CD4-positive, alpha-beta memory T cell (primary cell): ENCODE measurements around the gene TUBB4B. TPM values are rescaled to one million over a fixed set of nuclear protein-coding genes. Genes with fewer than 3 reads are reported as not detected.
A peak's percentile ranks its signal among the peaks of the same experiment; 100 is the strongest.

Source experiments
- CTCF ChIA-PET: fragments of 350-600 bp; sonication (Branson Sonifier 250); formaldehyde crosslinking; loops from one replicate; lab custom pipeline; 2021; ENCODE audit warnings: inconsistent platforms; ENCODE audit not compliant: partially characterized antibody; lab: Charles Lee
- POLR2A ChIA-PET: fragments of 350-600 bp; sonication (Branson Sonifier 250); formaldehyde crosslinking; loops from one replicate; lab custom pipeline; 2021; ENCODE audit not compliant: partially characterized antibody; lab: Charles Lee
- DNase-seq, 5 donors: peaks; one replicate each; pipeline versions ENCODE4 v3.0.0 to v3.0.0-alpha.2; 2020 to 2022; ENCODE audit warnings: mixed read lengths in 1 of 5
- H3K27ac ChIP-seq: one replicate; pipeline ENCODE4 v1.7.0; 2013; ENCODE audit warnings: low read depth, low read length
- H3K27me3 ChIP-seq: 2 replicates; pipeline ENCODE4 v1.7.0; 2013; ENCODE audit warnings: mild to moderate bottlenecking, low read length, moderate library complexity; ENCODE audit not compliant: insufficient read depth
- H3K36me3 ChIP-seq: 2 replicates; pipeline ENCODE4 v1.7.0; 2013; ENCODE audit warnings: mild to moderate bottlenecking, low read length, moderate library complexity; ENCODE audit not compliant: insufficient read depth
- H3K4me1 ChIP-seq: 2 replicates; pipeline ENCODE4 v1.7.0; 2013; ENCODE audit warnings: mild to moderate bottlenecking, low read length, moderate library complexity; ENCODE audit not compliant: insufficient read depth
- H3K4me3 ChIP-seq, 2 donors: one replicate each; pipeline ENCODE4 v1.7.0; 2013; ENCODE audit warnings: low read length in 2 of 2, mild to moderate bottlenecking in 1 of 2
- H3K9me3 ChIP-seq, 2 donors: one replicate each; pipeline ENCODE4 v1.7.0; 2013; ENCODE audit warnings: low read length in 2 of 2, control low read depth in 1 of 2; ENCODE audit not compliant: control insufficient read depth in 1 of 2
- H3K27ac Mint-ChIP-seq, 7 donors: one replicate each; pipeline ENCODE4 v1.8.0; 2020 to 2021; ENCODE audit warnings: mixed read lengths in 7 of 7, mild to moderate bottlenecking in 6 of 7, inconsistent platforms in 3 of 7, moderate library complexity in 3 of 7
- H3K27me3 Mint-ChIP-seq, 2 donors: one replicate each; pipeline ENCODE4 v1.8.0; 2020 to 2021; ENCODE audit warnings: mixed read lengths in 2 of 2
- H3K36me3 Mint-ChIP-seq, 2 donors: one replicate each; pipeline ENCODE4 v1.8.0; 2020 to 2021; ENCODE audit warnings: mixed read lengths in 2 of 2, inconsistent platforms in 1 of 2, mild to moderate bottlenecking in 1 of 2
- H3K4me1 Mint-ChIP-seq, 4 donors: one replicate each; pipeline ENCODE4 v1.8.0; 2020 to 2021; ENCODE audit warnings: mixed read lengths in 4 of 4, mild to moderate bottlenecking in 1 of 4
- H3K4me3 Mint-ChIP-seq, 8 donors: one replicate each; pipeline ENCODE4 v1.8.0; 2020 to 2021; ENCODE audit warnings: mixed read lengths in 8 of 8, mild to moderate bottlenecking in 7 of 8, moderate library complexity in 6 of 8, inconsistent platforms in 3 of 8
- H3K9me3 Mint-ChIP-seq, 8 donors: one replicate each; pipeline ENCODE4 v1.8.0; 2020 to 2021; ENCODE audit warnings: mixed read lengths in 8 of 8, mild to moderate bottlenecking in 5 of 8, inconsistent platforms in 3 of 8, moderate library complexity in 1 of 8
- intact Hi-C: fragments of 100-400 bp; cut with micrococcal nuclease; formaldehyde crosslinking; loops from one replicate; pipeline ENCODE4 v1.15.1; 2023
- polyA plus RNA-seq, 2 donors: library from polyadenylated mRNA; unstranded; fragments of 300-500 nt; fragmentation: Illumina TruSeq; gene quantifications; one replicate each; pipeline ENCODE4 v1.2.3, GENCODE V29; 2021
- total RNA-seq, 2 experiments: library from RNA; stranded (reverse); gene quantifications; one replicate each; pipeline ENCODE4 v1.2.3, GENCODE V29; 2021

The TUBB4B gene
- total and polyA plus RNA-seq, 4 experiments from 2014 or later, result 53.1 to 103 (median 82.0) TPM

GRCh38 chr9:137253717-137254623 is 12.9 kb downstream of the TUBB4B start:
- Mint-ChIP-seq H3K9me3 (peaks cover 0 to 3% (median 0%) of the 10 kb centered on the region in 8 donors), H3K27ac (peak overlapping the region in 5 of 7 donors; percentile 50 to 79 (median 74)), H3K36me3 (peaks cover 0 to 3% of the 10 kb centered on the region in 2 donors), H3K4me3 (peak overlapping the region; percentile 81 to 89 (median 85)), H3K27me3 (no peaks in the 10 kb centered on the region), H3K4me1 (peaks cover 2 to 24% (median 10%) of the 10 kb centered on the region in 4 donors)
- peak overlapping the region; percentile 56 for H3K27ac ChIP-seq
- H3K4me3 ChIP-seq, result peak overlapping the region in 1 of 2 donors; percentile 81
- intact Hi-C loops, result no loop called here
- H3K36me3 ChIP-seq, result peaks cover 5% of the 10 kb centered on the region
- no peaks in the 10 kb centered on the region for H3K9me3 ChIP-seq
- peaks cover 25% of the 10 kb centered on the region for H3K4me1 ChIP-seq
- peak in 1 of 5 donors; percentile 40 for DNase-seq
- H3K27me3 ChIP-seq, result no peaks in the 10 kb centered on the region
- ChIA-PET POLR2A (interaction anchor here (0.9 to 10.6 kb wide), 11 partner anchors 13 to 167 kb away, joined by 3 to 260 read pairs (median 5); partner anchors contain the start of genes ANAPC2, MAN1B1, RNF208 and SSNA1), CTCF (interaction anchor here (0.9 to 2.0 kb wide), 7 partner anchors 11 to 158 kb away, joined by 3 to 10 read pairs (median 3); partner anchors contain the start of gene TUBB4B)

- Mint-ChIP-seq H3K27ac (peak within 1 kb of the TSS; percentile 43 to 92 (median 77)), H3K4me1 (peaks cover 2 to 24% (median 10%) of the 10 kb centered on the region in 4 donors), H3K4me3 (peak within 1 kb of the TSS; percentile 88 to 94 (median 92)), H3K27me3 (no peaks in the 10 kb centered on the region), H3K9me3 (peaks cover 0 to 3% (median 0%) of the 10 kb centered on the region in 8 donors), H3K36me3 (peaks cover 2 to 5% of the 10 kb centered on the region in 2 donors)
- Histone ChIP-seq H3K9me3 (no peaks in the 10 kb centered on the region), H3K4me3 (peak within 1 kb of the TSS; percentile 66 to 81), H3K36me3 (peaks cover 8% of the 10 kb centered on the region), H3K27me3 (no peaks in the 10 kb centered on the region), H3K4me1 (peaks cover 25% of the 10 kb centered on the region), H3K27ac (peak within 1 kb of the TSS; percentile 69)
- POLR2A ChIA-PET, result interaction anchor here (0.6 to 10.6 kb wide), 14 partner anchors 11 to 168 kb away, joined by 3 to 260 read pairs (median 5); partner anchors contain the start of genes ANAPC2, CYSRT1, EXD3 and MAN1B1
- intact Hi-C loops, result loop anchor here (1.0 kb wide), 3 partner anchors 14 to 169 kb away; partner anchors contain the start of genes MAN1B1 and TUBB4B
- CTCF ChIA-PET, result interaction anchor here (0.9 to 2.0 kb wide), 7 partner anchors 12 to 159 kb away, joined by 3 to 10 read pairs (median 3); partner anchors contain the start of gene TUBB4B
- peak; percentile 89 to 98 (median 94) for DNase-seq
Observed at GRCh38 chr9:137254624-137255447, 13.7 kb downstream of the TUBB4B start, which contains the start of gene NELFB. Gene NELFB, plus strand, starts transcription at chr9:137255327.

- peak overlapping the region; percentile 69 for H3K27ac ChIP-seq
- H3K9me3 ChIP-seq, result no peaks in the 10 kb centered on the region
- peaks cover 8% of the 10 kb centered on the region for H3K36me3 ChIP-seq
- H3K4me1 ChIP-seq, result peaks cover 25% of the 10 kb centered on the region
- Mint-ChIP-seq H3K4me1 (peaks cover 2 to 24% (median 10%) of the 10 kb centered on the region in 4 donors), H3K36me3 (peaks cover 2 to 5% of the 10 kb centered on the region in 2 donors), H3K9me3 (peaks cover 0 to 3% (median 0%) of the 10 kb centered on the region in 8 donors), H3K27ac (peak overlapping the region in 6 of 7 donors; percentile 43 to 92 (median 65)), H3K4me3 (peak overlapping the region; percentile 88 to 94 (median 92)), H3K27me3 (no peaks in the 10 kb centered on the region)
- ChIA-PET CTCF (interaction anchor here (0.6 to 2.5 kb wide), 7 partner anchors 15 to 138 kb away, joined by 3 to 14 read pairs (median 3); partner anchors contain the start of gene TUBB4B), POLR2A (interaction anchor here (0.6 to 10.6 kb wide), 17 partner anchors 10 to 447 kb away, joined by 3 to 260 read pairs (median 5); partner anchors contain the start of genes ANAPC2, CYSRT1, EXD3 and MAN1B1)
- intact Hi-C loops, result loop anchor here (1.0 kb wide), 3 partner anchors 14 to 169 kb away; partner anchors contain the start of genes MAN1B1 and TUBB4B
- H3K4me3 ChIP-seq, result peak overlapping the region; percentile 66 to 78
- H3K27me3 ChIP-seq, result no peaks in the 10 kb centered on the region
- DNase-seq, result peak in 1 of 5 donors; percentile 56
Observed at GRCh38 chr9:137255448-137256114, 14.5 kb downstream of the TUBB4B start.

- peak overlapping the region in 1 of 7 donors; percentile 71 for H3K27ac Mint-ChIP-seq
- DNase-seq, result no peak
- peaks cover 2 to 25% (median 10%) of the 10 kb centered on the region in 4 donors for H3K4me1 Mint-ChIP-seq
- H3K4me1 ChIP-seq, result peaks cover 25% of the 10 kb centered on the region
- H3K27me3 Mint-ChIP-seq, result no peaks in the 10 kb centered on the region
- ChIA-PET POLR2A (interaction anchor here (0.6 to 10.6 kb wide), 12 partner anchors 9 to 448 kb away, joined by 3 to 260 read pairs (median 6); partner anchors contain the start of genes ANAPC2, EXD3, MAN1B1 and NOXA1), CTCF (interaction anchor here (0.6 to 2.5 kb wide), 4 partner anchors 16 to 138 kb away, joined by 3 to 14 read pairs (median 6); partner anchors contain the start of genes NRARP and TUBB4B)
- H3K9me3 ChIP-seq, result no peaks in the 10 kb centered on the region
- no peaks in the 10 kb centered on the region for H3K27me3 ChIP-seq
- no peak overlapping the region for H3K27ac ChIP-seq
- H3K36me3 Mint-ChIP-seq, result peaks cover 2 to 5% of the 10 kb centered on the region in 2 donors
- peak overlapping the region; percentile 88 to 94 (median 92) for H3K4me3 Mint-ChIP-seq
- peaks cover 0 to 3% (median 0%) of the 10 kb centered on the region in 8 donors for H3K9me3 Mint-ChIP-seq
- intact Hi-C loops, result no loop called here
- peak overlapping the region; percentile 66 to 78 for H3K4me3 ChIP-seq
- peaks cover 8% of the 10 kb centered on the region for H3K36me3 ChIP-seq
Observed at GRCh38 chr9:137256362-137256761, 15.3 kb downstream of the TUBB4B start.

- POLR2A ChIA-PET, result interaction anchor here (1.0 to 10.6 kb wide), 9 partner anchors 16 to 449 kb away, joined by 3 to 260 read pairs (median 6); partner anchors contain the start of genes ANAPC2, EXD3, MAN1B1 and NOXA1
- no peaks in the 10 kb centered on the region for H3K9me3 ChIP-seq
- no peak for DNase-seq
- no peaks in the 10 kb centered on the region for H3K27me3 ChIP-seq
- H3K36me3 ChIP-seq, result peaks cover 8% of the 10 kb centered on the region
- Mint-ChIP-seq H3K9me3 (peaks cover 0 to 3% (median 0%) of the 10 kb centered on the region in 8 donors), H3K4me3 (peak overlapping the region; percentile 88 to 94 (median 92)), H3K27me3 (no peaks in the 10 kb centered on the region), H3K36me3 (peaks cover 7 to 10% of the 10 kb centered on the region in 2 donors), H3K4me1 (peaks cover 2 to 30% (median 10%) of the 10 kb centered on the region in 4 donors), H3K27ac (peak overlapping the region in 3 of 7 donors; percentile 21 to 71 (median 70))
- no peak overlapping the region for H3K4me3 ChIP-seq
- peaks cover 25% of the 10 kb centered on the region for H3K4me1 ChIP-seq
- CTCF ChIA-PET, result interaction anchor here (0.9 to 2.5 kb wide), 3 partner anchors 16 to 45 kb away, joined by 3 to 14 read pairs (median 9); partner anchors contain the start of genes NRARP and TUBB4B
- intact Hi-C loops, result no loop called here
- H3K27ac ChIP-seq, result no peak overlapping the region
Observed at GRCh38 chr9:137256856-137257255, 15.8 kb downstream of the TUBB4B start.
